RWPE1 (cell line): ENCODE measurements around the gene MEF2D.

ENCODE experiments used
- CTCF ChIA-PET: fragments of 350-600 bp; sonication (Branson Sonifier 250); formaldehyde crosslinking; extraction: SDS; loops from one replicate; lab custom pipeline; 2021; lab: Yijun Ruan, JAX
- POLR2A ChIA-PET: fragments of 400-600 bp; formaldehyde crosslinking; extraction: SDS; loops from one replicate; lab custom pipeline; 2020; ENCODE audit warnings: antibody characterized with exemption; ENCODE audit not compliant: low non-redundant PET; lab: Yijun Ruan, JAX
- DNase-seq: peaks from one replicate; pipeline ENCODE4 v3.0.0; 2012; ENCODE audit warnings: low spot score
- H3K27ac ChIP-seq: fragments of 450-650 bp; 2 replicates; pipeline ENCODE4 v1.5.1; 2017
- TF ChIP-seq, protein P1 (sequence below): fragments of 450-650 bp; conservative IDR thresholded peaks from 2 replicates; pipeline ENCODE4 v1.5.1; 2017; ENCODE audit warnings: low read depth, mild to moderate bottlenecking

MEF2D gene

DNA sequence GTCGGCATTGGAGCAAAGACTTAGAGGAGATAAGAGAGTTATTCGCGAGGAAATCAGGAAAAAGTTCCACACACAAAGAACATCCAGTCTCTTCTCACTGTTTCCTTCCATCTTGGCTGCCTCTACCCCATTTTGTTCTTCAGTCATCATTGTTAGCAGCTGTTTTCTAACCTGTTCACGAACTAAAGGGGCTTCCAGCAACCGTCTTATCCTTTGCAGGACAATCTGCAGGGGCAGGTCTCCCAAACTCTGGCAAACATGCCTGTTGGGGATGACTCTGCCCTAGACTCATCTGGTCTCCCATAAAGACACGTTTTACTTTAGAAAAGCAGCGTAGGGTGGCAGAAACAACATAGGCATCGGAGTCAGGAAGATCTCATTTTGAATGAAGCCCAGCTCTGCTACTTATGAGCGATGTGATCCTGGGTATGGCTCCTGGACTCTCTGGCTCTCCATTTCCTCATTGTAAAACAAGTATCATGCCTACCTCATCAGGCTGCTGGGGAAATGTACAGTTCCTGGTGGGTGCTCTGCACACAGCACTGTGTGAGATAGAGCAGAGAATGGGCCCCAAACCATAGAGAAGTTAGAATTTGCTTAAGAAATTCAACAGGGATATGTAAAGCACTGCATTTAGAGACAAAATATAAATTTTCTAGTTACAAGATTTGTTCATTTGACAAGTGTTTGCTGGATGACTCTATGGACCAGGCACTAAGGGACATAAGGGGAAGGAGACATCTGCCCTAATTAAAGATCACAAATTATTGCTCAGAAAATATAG is 59.7 kb downstream of the MEF2D start:
- no peak for DNase-seq
- no peak overlapping the region for H3K27ac ChIP-seq
- POLR2A ChIA-PET = no interaction called here
- CTCF ChIA-PET = interaction anchor here (0.7 to 5.3 kb wide), 2 partner anchors 55 to 58 kb away, joined by 3 to 53 read pairs; no protein-coding TSS in a partner anchor
- TF ChIP-seq, protein P1, sequence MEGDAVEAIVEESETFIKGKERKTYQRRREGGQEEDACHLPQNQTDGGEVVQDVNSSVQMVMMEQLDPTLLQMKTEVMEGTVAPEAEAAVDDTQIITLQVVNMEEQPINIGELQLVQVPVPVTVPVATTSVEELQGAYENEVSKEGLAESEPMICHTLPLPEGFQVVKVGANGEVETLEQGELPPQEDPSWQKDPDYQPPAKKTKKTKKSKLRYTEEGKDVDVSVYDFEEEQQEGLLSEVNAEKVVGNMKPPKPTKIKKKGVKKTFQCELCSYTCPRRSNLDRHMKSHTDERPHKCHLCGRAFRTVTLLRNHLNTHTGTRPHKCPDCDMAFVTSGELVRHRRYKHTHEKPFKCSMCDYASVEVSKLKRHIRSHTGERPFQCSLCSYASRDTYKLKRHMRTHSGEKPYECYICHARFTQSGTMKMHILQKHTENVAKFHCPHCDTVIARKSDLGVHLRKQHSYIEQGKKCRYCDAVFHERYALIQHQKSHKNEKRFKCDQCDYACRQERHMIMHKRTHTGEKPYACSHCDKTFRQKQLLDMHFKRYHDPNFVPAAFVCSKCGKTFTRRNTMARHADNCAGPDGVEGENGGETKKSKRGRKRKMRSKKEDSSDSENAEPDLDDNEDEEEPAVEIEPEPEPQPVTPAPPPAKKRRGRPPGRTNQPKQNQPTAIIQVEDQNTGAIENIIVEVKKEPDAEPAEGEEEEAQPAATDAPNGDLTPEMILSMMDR = no peak

DNA sequence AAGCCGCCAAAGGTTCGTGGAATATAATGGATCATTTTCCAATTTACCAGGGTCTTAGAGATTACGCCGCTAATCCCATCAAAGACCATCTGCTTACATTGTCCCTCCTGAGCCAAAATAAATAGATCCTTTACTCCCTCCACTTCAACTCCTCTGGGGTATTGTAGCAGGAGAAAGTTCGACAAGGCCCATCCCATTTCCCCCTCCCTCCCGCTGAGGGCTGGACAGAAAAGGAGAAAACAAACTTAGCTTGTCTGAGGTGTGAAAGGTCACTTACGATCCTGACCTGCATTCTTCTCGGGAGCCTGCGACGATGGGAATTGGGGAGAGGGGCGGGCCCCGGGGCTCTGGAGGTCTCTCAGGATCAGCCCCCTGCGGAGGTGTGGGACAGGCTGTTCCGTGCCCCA is 60.8 kb downstream of the MEF2D start:
- CTCF ChIA-PET = interaction anchor here (5.3 kb wide), 1 partner anchor 53 kb away, joined by 53 read pairs; no protein-coding TSS in a partner anchor
- TF ChIP-seq, protein P1 = no peak
- H3K27ac ChIP-seq = no peak overlapping the region
- POLR2A ChIA-PET = no interaction called here
- no peak for DNase-seq

DNA sequence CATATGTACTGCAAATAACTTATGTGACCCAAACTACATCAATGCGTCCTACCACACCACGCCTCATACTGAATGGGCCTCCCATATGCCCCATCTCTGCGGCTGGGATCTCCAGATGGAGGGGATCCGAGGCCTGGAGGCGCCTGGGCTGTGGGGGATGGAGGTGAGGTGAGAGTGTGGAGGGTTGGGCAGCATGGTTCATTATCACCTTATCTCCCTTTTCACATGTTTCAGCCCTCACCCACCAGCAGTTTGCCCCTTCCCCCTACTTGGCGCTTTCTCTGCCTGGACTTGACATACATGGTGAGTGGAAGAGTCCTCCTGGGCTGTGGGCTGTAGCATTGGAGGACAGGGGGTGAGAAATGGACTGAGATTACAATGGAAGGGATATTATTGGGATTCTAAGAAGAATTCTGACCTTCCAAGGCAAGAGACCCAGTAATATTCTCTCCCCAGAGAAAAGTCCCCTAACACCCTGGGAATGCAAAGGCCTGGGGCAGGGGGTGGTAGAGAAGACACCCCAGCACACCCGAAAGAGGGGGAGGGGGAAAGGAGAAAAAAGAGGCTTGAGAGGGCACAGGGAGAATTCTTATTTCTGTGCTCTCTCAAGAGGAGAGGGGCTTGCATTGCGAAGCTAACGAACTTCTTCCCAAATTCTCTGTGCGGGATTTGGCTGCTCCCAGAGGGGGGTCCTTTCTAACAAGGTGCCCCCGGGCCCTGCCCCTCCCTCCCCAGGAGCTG is 61.4 kb downstream of the MEF2D start:
- DNase-seq = no peak
- ChIA-PET CTCF (interaction anchor here (5.3 kb wide), 1 partner anchor 53 kb away, joined by 53 read pairs; no protein-coding TSS in a partner anchor), POLR2A (no interaction called here)
- no peak overlapping the region for H3K27ac ChIP-seq
- TF ChIP-seq, protein P1 = no peak

DNA sequence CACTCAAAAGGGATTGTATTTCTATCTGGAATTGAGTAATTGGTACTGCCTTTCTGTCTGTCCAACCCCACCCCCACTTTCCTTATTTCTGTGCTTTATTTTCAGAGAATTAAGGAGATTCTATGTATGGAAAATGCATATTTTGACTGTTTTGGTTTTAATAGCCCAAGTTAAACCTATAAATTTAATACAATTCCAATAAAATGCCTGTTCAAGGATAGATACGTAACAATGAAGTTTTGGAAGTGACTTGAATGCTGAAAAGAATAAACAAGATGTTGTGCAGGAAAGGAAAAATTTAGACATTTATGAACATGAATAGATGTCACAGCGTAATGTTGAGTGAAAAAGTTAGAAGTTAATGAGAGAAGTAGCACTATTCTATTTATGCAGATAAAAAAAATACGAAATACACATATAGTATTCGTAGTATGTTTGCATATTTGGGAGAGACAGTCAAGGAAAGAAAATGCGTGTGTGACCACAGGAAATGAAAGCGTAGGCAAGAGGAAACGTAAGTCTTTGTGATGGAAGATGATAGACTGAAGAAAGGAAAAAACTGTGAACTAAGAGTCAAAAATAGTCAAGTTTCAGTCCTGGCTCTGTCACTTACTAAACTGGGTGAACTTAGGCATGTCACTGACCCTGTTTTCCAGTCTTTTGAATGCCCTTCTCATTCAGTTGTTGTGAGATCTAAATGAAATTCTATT is 62.1 kb downstream of the MEF2D start:
- H3K27ac ChIP-seq = no peak overlapping the region
- TF ChIP-seq, protein P1 = no peak
- ChIA-PET CTCF (no interaction called here), POLR2A (no interaction called here)
- no peak for DNase-seq

DNA sequence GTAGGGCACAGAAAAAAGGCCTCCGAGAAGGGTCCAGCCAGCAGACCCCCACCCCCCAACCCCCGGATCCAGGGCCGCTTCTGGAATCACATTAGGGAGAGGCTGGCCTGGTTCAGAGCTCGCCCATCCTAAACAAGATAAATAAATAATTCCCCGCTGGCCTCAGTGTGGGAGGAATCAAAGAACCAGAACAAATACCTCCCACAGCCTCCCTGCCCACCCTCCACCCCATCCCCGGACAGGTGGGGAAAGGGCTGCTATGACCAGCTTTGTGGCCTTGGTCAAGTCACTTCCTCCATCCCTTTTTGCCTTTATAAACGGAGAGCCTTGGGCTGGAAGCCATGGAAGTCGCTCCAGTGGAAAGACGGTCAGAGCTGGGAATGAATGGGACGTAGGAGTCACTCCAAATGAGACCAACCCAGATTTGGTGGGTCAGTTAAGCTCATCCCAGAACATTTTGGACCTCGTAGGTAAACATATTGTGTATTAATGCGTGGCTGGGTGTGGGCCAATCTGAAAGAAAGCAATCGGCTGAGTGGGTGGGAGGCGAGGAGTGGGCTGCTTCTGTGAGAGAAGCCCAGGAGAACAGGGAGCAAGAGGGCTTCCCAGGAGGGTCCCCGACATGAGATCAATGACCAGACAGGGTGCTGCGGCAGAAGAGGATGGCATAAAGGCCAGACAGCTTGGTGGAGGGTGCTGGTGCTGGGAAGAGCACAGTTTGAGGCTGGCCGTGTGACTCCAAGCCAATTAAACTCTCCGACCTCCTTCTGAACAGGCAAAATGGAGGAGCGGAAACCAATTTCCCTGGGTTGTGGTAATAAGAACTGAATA is 63.3 kb downstream of the MEF2D start:
- CTCF ChIA-PET = interaction anchor here (0.6 to 1.3 kb wide), 5 partner anchors 8 to 614 kb away, joined by 4 to 7 read pairs (median 5); no protein-coding TSS in a partner anchor
- TF ChIP-seq, protein P1 = no peak
- no peak overlapping the region for H3K27ac ChIP-seq
- POLR2A ChIA-PET = no interaction called here
- DNase-seq = no peak
